ENCODE results near the gene ANKRD65. TPM values are rescaled to one million over a fixed set of nuclear protein-coding genes. Genes with fewer than 3 reads are reported as not detected.

Gene ANKRD65
- total RNA-seq, 1 donor from 2014 or later, result 4.0 TPM

- no peak overlapping the region for H3K4me3 ChIP-seq (ENCODE audit: low read depth, low read length)
- no peak for DNase-seq (ENCODE audit: low read depth)
- TF ChIP-seq, protein P1, sequence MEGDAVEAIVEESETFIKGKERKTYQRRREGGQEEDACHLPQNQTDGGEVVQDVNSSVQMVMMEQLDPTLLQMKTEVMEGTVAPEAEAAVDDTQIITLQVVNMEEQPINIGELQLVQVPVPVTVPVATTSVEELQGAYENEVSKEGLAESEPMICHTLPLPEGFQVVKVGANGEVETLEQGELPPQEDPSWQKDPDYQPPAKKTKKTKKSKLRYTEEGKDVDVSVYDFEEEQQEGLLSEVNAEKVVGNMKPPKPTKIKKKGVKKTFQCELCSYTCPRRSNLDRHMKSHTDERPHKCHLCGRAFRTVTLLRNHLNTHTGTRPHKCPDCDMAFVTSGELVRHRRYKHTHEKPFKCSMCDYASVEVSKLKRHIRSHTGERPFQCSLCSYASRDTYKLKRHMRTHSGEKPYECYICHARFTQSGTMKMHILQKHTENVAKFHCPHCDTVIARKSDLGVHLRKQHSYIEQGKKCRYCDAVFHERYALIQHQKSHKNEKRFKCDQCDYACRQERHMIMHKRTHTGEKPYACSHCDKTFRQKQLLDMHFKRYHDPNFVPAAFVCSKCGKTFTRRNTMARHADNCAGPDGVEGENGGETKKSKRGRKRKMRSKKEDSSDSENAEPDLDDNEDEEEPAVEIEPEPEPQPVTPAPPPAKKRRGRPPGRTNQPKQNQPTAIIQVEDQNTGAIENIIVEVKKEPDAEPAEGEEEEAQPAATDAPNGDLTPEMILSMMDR (conservative IDR thresholded peaks at IDR 0.05; ENCODE audit: low read depth, low read length), result no peak
Observed at GRCh38 chr1:1425753-1426495, 4.8 kb upstream of the ANKRD65 start.

DNA sequence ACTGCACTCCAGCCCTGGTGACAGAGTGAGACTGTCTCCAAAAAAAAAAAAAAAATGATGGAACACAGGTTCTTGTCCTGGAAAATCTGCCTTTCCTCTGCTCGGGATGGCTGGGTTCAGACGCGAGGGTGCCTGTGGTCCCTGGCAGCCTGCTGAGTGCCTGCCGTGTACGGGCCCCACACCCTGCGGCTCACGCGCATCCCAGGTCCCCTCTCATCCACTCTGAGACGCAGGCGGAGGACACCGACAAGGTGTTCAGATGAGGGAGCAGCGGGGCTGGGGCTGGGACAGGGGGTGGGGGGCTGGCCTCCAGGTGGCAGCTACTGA, 4.3 kb upstream of the ANKRD65 start:
- DNase-seq (ENCODE audit: low read depth), result no peak
- TF ChIP-seq, protein P1 (conservative IDR thresholded peaks at IDR 0.05; ENCODE audit: low read depth, low read length), result no peak
- no peak overlapping the region for H3K4me3 ChIP-seq (ENCODE audit: low read depth, low read length)

DNA sequence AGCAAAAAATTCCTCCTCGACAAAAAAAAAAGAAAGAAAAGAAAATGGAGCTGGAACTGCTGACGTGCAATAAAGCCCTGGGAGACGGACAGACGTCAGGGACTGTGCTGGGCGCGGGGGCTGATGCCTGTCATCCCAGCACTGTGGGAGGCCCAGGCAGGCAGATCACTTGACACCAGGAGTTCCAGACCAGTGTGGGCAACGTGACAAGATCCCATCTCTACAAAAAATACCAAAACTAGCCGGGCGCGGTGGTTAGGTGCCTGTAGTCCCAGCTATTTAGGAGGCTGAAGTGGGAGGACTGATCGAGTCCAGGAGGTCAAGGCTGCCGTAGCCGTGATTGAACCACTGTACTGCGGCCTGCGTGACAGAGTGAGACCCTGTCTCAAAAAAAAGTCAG, 3.6 kb upstream of the ANKRD65 start:
- TF ChIP-seq, protein P1 (conservative IDR thresholded peaks at IDR 0.05; ENCODE audit: low read depth, low read length), result no peak
- DNase-seq (ENCODE audit: low read depth), result no peak
- no peak overlapping the region for H3K4me3 ChIP-seq (ENCODE audit: low read depth, low read length)

DNA sequence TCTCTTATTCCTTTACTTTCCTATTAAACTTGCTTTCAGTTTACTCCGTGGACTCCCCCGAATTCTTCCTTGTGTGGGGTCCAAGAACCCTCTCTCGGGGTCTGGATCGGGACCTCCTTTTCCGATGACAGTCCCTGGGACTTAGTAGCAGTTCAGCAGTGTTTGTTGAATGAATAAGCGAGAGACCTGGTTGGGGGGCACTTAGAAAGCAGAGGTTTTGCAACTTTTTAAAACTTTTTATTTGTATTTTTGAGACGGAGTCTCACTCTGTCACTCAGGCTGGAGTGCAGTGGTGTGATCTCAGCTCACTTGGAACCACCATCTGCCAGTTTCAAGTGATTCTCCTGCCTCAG, 2.1 kb upstream of the ANKRD65 start:
- DNase-seq (ENCODE audit: low read depth), result no peak
- H3K4me3 ChIP-seq (ENCODE audit: low read depth, low read length), result no peak overlapping the region
- TF ChIP-seq, protein P1 (conservative IDR thresholded peaks at IDR 0.05; ENCODE audit: low read depth, low read length), result no peak

- DNase-seq (ENCODE audit: low read depth), result no peak
- no peak overlapping the region for H3K4me3 ChIP-seq (ENCODE audit: low read depth, low read length)
- TF ChIP-seq, protein P1 (conservative IDR thresholded peaks at IDR 0.05; ENCODE audit: low read depth, low read length), result no peak
Observed at GRCh38 chr1:1422465-1423244, 1.6 kb upstream of the ANKRD65 start.

GRCh38 chr1:1421907-1422464, 910 bp upstream of the ANKRD65 start:
- TF ChIP-seq, protein P1 (conservative IDR thresholded peaks at IDR 0.05; ENCODE audit: low read depth, low read length), result no peak
- H3K4me3 ChIP-seq (ENCODE audit: low read depth, low read length), result no peak overlapping the region
- DNase-seq (ENCODE audit: low read depth), result no peak

Measured in epithelial cell of proximal tubule (primary cell).